NK-92 (cell line): Measurements from ENCODE around the gene OR10H1.
"Not testable (repeated sequence)": the region's sequence is repeated elsewhere in the genome, so short reads cannot be mapped to it uniquely, and the experiment has no call there.

Experiments used
- DNase-seq: peaks from one replicate; lab custom pipeline; 2025; ENCODE audit not compliant: unreplicated experiment; lab: John Stamatoyannopoulos, UW

Gene OR10H1, protein sequence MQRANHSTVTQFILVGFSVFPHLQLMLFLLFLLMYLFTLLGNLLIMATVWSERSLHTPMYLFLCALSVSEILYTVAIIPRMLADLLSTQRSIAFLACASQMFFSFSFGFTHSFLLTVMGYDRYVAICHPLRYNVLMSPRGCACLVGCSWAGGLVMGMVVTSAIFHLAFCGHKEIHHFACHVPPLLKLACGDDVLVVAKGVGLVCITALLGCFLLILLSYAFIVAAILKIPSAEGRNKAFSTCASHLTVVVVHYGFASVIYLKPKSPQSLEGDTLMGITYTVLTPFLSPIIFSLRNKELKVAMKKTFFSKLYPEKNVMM

DNA sequence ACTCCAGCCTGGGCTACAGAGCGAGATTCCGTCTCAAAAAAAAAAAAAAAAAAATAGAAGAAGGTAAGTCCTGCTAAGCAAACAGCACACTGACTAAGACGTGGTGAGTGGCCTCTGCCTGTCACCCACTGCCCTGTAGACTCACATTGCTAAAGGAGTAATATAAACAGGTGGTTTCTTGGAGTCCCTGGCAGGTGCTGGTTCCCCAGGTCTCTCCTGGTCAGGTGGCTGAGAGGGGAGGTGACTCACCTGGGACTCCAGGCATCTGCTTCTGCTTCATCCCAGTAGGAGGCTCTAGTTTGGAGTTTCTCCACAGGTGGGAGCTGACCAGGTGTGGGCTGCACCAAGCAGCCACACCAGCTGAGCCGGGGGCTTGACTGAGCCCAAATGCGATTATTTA, at the start of gene OR10H1:
Gene OR10H1, minus strand, starts transcription at position 359 of the 400 bp plus-strand sequence. CDS start 7,627 bp downstream, outside the sequence.
- DNase-seq, result no peak

DNA sequence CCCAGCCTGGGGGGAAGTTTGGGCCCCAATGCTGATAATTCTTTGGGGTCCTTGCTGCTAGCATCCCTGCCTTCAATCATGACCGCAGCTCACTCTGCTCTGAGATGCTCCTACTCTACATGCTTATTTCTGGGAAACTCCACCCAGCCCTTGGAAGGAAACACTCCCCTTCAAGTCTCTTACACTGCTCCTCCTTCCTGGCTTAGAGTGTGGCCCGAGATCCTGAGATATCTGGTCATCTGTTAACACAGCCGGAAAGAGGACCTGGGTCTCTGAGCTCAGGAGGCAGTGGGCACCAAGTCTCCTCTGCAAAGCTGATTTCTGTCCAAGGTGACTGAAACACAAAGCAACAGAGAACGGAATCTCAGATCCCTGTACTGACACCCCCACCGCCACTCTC, 49.4 kb upstream of the OR10H1 start:
- no peak for DNase-seq

DNA sequence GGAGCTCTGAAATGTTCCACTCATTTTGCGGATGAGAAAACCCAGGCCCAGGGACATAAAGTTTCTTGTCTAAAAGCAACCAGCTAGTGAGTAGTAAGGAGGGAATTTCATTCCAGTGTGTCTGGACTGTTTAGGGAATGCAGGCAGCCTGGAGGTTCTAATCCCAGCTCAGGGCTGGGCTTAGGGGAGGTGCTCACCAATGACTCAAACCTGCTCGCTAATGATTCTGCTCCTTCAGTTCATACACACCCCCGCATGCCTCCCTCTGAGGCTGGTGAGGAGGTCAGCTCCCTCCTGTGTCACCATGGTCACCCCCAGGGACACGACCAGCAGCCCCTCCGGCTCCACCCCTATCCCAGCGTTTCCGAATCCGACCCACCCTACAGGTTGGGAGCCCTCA, 47.8 kb upstream of the OR10H1 start:
- no peak for DNase-seq

DNA sequence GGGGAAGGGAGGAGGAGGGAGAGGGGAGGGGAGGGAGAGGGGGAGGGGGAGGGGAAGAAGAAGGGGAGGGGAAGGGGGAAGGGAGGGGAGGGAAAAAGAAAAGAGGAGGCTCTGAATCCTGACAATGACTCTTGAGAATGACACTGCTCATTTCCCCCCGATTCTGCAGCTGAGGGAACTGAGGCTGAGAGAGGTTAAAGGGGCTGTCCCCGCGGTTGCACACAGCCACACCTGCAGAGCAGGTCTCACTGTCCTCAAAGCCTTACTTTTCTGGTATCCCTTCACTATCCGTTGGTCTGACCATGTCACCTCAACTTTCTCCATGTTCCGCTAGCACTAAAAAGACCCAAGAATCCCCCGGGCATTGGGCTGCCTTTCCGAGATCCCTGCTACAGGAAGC, 47.0 kb upstream of the OR10H1 start:
- DNase-seq, result no peak

DNA sequence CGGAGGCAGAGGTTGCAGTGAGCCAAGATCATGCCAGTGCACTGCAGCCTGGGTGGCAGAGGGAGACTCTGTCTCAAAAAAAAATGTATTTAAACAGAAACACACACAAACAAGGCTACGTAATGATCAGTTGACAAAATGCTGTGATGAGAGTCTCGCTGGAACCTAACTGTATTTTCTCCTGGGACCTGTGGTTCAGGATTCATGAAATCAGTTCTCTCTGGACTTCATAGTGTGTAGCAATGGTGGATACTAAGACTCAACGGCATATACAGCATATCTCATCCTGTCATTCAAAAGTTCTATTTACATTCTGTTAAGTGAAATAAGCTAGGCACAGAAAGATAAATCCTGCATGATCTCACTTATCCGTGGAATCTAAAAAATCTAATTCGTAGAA, 45.1 kb upstream of the OR10H1 start:
- DNase-seq, result no peak

DNA sequence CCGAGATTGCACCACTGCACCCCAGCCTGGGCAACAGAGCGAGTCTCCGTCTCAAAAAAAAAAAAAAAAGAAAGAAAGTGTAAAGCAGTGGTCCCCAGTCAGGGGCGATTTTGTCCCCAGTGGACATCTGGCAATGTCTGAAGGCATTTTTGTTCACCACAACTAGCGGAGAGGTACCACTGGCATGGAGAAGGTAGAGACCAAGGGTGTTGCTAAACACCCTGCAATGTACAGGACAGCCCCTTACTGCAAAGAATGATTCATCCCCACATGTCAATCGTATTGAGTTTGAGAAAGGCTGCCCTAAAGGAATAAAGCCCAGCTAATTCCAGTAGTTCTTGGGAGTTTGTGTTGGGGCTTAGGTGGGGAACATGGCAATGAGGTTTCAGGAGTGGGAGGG, 43.7 kb upstream of the OR10H1 start:
- DNase-seq, result no peak

DNA sequence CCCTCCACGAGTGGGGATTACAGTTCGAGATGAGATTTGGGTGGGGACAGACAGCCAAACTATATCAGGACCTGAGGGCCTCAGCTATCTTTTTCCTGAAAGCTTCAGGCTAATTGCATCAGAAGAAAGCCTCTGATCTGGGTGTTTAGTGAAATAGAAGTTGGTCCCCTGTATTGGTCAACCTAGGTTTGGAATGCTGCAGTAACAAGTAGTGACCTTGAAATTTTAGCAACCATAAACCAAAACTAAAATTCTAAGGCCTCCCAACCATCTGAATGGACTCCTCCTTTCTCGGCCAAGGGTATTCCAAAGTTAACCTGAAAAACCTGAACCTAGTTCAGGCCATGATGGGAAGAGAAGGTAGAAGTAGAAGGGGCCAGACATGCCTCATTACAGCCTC, 34.9 kb upstream of the OR10H1 start:
- no peak for DNase-seq

DNA sequence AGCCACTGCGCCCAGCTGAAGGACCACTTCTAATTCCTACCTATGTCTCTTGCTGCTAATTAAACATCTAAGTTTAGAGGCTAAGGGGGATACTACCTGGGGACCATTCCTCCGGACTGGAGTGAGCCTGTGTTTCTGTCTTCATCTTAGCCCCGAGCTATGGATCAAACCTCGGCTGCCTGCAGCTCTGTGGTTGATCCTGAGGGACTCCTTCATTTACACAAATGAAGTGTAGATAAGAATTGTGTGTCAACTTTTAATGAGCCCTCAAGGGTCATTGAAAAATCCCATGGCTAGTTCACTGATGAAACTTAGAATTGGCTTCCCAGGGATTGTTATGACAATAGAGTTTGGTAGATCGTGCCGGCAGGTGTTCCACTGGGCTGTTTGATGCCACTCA, 31.5 kb upstream of the OR10H1 start:
- no peak for DNase-seq

DNA sequence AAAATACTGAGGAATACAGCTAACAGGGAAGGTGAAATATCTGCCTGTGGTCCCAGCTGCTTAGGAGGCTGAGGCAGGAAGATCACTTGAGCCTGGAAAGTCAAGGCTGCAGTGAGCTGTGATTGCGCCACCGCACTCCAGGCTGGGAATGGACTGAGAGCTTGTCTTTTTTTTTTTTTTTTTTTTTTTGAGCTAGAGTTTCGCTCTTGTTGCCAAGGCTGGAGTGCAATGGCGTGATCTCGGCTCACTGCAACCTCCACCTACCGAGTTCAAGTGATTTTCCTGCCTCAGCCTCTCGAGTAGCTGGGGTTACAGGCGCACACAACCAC, 28.4 kb upstream of the OR10H1 start:
- DNase-seq, result not testable (repeated sequence)

DNA sequence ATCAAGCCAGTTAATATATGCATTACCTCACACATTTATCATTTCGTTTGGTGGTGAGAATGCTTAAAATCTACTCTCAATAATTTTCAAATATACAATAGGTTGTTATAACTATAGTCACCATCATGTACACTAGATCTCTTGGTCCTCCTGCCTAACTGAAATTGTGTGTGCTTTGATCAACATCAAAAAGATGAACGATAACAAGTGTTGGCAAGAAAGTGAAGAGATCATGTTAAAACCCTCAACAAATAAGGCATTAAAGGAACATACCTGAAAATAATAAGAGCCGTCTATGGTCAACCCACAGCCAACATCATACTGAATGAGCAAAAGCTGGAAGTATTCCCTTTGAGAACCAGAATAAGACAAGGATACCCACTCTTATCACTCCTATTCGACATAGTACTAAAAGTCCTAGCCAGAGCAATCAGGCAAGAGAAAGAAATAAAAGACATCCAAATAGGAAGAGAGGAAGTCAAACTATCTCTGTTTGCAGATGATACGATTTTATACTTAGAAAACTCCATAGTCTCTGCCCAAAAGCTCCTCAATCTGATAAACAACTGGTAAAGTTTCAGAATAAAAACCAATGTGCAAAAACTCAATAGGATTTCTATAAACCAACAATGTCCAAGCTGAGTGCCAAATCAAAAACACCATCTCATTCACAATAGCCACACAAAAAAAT, 27.9 kb upstream of the OR10H1 start:
- DNase-seq, result no peak

DNA sequence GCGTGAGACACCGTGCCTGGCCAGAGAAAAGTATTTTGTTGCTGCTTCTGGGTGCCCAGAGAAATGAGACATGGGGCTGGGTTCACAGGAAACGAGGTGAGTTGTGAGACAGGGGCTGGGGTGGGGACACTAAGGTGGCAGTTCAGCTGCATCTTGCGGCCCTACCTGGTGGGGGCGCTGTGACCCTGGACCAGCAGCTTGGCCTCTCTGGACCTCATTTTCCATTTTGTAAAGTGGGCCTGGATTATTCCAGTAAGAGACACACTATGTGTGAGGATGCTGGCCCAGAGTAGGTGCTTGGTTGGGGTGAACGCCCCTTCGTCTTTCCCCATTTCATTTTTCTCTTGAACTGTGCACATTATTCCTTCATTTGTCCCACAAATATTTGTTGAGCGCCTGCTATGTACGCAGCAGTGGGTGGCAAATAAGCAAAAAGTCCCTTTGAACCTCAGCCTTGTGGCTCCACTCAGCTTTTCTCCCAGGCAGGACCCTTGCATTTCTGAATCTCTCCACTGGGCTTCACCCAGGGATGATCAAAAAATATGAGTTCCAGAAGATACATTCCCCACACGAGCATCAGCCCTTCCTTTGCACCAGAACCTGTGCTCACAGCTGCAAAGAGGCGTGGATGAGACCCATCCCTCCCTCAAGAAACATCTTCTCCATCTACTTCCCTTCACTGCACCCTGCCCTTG, 26.6 kb upstream of the OR10H1 start:
- no peak for DNase-seq

DNA sequence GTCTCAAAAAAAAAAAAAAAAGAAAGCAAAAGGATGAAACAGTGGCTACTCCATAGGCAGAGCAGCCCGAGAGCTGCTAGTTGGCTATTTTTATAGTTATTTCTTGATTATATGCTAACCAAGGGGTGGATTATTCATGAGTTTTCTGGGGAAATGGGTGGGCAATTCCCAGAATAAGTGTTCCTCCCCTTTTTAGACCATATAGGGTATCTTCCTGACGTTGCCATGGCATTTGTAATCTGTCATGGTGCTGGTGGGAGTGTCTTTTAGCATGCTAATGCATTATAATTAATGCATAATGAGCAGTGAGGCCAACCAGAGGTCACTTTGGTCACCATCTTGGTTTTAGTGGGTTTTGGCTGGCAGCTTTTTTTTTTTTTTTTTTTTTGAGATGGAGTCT, 25.4 kb upstream of the OR10H1 start:
- no peak for DNase-seq

DNA sequence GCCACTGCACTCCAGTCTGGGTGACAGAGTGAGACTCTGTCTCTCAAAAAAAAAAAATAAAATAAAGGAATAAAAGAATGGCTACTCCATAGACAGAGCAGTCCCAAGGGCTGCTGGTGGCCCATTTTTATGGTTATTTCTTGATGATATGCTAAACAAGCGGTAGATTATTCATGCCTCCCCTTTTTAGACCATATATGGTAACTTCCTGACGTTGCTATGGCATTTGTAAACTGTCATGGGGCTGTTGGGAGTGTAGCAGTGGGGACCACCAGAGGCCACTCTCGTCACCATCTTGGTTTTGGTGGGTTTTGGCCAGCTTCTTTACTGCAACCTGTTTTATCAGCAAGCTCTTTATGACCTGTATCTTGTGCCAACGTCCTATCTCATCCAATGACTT, 24.4 kb upstream of the OR10H1 start:
- not testable (repeated sequence) for DNase-seq

DNA sequence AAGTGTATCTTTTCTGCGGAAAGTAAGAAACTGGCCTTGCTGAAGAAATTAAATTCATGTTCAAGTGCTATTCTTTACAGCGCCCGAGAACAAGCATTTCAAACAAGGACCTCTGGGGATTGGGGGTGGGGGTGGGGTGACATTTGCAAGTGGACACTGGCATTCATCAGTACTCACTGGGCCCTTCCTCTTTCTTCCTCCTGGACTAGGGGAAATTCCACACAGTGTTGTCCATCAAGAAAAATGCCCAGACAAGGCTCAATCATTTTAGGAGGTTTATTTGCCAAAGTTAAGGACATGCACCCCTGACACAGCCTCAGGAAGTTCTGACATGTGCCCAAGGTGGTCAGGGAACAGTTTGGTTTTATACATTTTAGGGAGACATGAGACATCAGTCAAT, 22.9 kb upstream of the OR10H1 start:
- no peak for DNase-seq

DNA sequence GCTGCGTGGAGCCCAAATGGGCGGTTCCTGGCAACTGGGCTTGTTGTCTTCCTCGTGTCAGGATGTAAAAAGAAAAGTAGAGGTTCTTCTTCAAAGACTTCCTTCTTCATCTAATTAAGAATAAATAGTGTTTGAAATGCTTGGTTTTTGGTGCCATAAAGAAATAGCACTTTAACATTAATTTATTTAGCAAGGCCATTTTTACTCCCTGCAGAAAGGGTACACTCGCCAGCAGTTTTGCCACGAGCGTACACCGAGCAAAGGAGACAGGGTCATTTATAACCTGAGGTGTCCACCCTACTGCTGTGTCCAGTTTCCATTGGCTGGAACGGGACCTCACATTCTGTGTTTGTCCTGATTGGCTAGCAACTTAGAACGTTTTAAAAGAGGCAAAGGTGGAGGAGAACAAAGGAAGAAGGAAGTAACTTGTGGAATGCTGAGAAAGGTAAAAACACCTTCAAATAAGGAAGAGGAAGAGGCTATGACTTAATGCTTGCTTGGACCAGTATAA, 21.8 kb upstream of the OR10H1 start:
- no peak for DNase-seq

DNA sequence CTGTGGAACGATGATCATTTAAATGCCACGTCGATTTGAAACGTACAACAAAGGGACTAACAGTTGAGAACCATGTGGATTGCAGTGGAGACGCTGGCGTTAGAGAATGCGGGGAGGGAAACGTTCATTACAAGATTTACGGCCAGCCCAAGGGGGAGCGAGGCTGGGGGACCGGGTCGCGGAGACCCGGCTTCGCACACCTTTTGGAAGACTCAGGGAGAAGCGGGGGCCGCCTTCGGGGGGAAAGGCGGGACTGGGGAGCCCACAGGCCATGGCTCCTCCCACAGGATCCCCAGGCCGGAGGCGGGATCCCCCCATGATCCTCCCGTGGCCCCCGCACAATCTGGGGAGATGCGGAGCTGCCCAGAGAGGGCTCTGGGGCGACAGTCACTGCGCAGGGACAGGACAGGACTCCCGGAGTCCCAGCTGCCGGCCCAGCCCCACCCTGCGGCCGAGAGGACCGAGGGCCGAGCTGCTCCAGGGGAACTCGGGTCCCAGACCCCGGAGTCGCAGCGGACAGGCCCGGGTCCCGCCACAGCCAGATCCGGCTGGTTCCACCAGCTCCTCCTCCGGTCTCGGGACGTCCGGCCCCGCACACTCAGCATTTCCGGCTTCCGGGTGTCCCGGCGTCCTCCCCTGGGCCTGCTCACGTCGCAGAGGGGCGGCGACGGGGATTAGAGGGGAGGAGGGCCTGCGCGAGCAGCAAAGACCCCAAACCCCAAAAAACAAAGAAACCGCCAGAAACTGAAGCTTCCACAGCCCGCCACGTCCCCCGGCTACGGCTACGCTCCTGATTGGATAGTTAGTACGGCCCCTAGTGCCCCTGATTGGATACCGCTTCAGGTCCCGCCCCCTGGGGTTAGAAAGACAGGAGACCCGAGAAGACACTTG, 21.1 kb upstream of the OR10H1 start:
- DNase-seq, result peak; percentile 69

DNA sequence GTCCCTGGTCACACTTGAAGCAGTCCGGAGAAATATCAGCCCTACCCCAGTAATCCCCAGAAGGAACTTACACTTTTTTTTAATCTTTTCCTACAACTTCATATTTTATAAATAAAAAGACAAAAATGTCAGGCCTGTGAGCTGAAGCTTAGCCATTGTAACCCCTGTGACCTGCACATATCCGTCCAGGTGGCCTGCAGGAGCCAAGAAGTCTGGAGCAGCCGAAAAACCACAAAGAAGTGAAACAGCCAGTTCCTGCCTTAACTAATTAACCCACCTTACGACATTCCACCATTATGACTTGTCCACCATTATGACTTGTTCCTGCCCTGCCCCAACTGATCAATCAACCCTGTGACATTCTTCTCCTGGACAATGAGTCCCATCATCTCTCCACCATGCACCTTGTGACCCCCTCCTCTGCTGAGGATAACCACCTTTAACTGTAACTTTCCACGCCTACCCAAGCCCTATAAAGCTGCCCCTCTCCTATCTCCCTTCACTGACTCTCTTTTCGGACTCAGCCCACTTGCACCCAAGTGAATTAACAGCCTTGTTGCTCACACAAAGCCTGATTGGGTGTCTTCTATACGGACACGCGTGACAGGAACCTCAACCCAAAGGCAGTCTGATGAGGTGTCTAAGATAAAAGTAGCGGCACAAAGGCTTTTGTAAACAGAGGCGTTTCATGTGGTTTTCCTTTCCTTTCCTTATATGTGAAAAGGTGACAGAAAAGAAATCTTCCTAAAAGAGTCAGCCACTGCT, 20.3 kb upstream of the OR10H1 start:
- DNase-seq, result not testable (repeated sequence)

DNA sequence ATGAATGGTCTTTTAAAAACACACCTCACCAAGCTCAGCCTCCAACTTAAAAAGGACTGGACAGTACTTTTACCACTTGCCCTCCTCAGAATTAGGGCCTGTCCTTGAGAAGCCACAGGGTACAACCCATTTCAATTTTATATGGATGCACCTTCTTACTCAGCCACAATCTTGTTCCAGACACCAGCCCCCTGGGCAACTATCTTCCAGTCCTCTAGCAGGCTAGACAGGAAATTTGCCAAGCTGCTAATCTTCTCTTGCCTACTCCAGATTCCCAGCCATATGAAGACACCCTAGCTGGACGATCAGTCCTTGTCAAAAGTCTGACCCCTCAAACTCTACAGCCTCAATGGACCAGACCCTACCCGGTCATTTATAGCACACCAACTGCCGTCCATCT, 18.8 kb upstream of the OR10H1 start:
- DNase-seq, result not testable (repeated sequence)

DNA sequence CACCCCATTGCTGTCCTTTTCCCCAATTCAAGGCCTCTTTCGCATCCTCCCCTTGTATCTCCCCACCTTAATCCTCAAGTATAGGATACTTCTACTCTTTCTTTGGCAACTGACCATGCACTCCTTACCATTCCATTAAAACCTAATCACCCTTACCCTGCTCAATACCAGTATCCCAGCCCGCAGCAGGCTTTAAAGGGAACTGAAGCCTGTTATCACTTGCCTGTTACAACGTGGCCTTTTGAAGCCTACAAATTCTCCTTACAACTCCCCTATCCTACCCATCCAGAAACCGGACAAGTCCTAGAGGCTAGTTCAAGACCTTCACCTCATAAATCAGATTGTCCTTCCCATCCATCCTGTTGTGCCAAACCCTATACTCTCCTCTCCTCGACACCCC, 16.2 kb upstream of the OR10H1 start:
- no peak for DNase-seq

DNA sequence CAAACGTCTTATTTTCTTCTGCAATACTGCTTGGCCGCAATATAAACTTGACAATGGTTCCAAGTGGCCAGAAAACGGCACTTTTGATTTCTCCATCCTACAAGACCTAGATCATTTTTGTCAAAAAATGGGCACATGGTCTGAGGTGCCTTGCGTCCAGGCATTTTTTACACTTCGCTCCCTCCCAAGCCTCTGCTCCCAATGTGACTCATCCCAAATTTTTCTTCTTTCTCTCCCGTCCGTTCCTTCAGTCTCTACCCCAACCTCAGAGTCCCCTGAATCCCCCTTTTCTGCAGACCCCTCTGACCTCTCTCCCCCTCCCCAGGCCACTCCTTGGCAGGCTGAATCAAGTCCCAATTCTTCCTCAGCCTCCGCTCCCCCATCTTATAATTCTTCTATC, 14.3 kb upstream of the OR10H1 start:
- DNase-seq, result no peak
